Activated gamma-delta T cell treated with Interleukin-2 at 50 U/mL for 16 hours (primary cell): ENCODE measurements around the gene PNPLA1.

ENCODE experiments used
- DNase-seq: peaks from one replicate; pipeline ENCODE4 v3.0.0-alpha.2; 2020

Gene PNPLA1

GRCh38 chr6:36285797-36286196 lies 15.9 kb downstream of the PNPLA1 start:
- no peak for DNase-seq

DNA sequence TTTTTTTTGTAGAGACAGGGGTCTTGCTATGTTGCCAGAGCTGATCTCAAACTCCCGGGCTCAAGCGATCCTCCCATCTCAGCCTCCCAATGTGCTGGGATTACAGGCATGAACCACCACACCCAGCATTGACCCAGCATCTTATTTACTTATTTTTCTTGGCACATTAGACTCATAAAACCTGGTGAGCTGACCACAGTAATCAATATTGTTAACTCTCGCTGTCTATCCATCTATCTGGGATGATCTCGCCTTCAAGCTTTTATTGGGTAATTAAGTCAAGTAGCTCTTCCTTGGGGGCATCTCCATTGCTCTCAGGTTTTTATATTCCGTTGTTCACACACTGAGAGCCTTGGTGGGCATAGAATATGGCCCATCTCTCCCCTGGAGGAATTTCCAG lies 17.0 kb downstream of the PNPLA1 start:
- no peak for DNase-seq

GRCh38 chr6:36289281-36289878 lies 19.5 kb downstream of the PNPLA1 start:
- DNase-seq, result no peak

DNA sequence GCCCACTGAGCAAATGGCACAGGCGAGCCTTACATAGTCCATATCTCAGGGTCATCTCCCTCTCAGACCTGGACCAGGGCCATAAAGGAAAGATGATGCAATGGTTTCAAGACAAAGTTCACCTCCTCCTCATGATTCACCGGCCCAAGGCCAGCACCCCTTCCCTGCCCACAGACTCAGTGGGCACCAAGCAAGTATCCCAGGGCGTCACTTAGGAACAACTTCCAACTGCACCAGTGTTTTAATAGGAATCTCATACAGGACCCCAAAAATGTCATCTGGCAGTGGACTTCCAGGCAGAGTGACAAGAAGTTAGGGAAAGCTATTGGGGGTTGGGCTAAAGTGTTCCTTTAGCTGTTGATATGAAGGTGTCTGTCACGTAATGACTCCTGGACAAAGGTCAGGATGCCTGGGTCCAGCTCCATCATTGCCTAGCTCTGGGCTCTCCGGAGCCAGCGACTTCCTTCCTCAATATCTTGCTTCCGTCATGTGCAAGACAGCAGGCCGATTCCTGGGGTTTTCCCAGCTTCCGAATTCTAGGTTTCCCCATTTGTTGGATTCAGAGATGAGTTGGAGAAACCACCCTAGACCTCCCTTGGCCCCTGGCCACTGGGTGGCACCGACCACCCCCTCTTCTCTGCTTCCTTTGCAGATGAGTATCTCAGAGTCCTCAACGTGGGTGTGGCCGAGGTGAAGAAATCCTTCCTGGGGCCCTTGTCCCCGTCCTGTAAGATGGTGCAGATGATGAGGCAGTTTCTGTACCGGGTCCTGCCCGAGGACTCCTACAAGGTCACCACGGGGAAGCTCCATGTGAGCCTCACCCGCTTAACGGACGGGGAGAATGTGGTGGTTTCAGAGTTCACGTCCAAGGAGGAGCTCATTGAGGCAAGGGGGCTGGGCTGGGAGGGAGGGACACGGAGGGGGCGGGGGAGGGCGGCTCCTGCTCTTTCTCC lies 21.1 kb downstream of the PNPLA1 start:
- DNase-seq, result no peak

DNA sequence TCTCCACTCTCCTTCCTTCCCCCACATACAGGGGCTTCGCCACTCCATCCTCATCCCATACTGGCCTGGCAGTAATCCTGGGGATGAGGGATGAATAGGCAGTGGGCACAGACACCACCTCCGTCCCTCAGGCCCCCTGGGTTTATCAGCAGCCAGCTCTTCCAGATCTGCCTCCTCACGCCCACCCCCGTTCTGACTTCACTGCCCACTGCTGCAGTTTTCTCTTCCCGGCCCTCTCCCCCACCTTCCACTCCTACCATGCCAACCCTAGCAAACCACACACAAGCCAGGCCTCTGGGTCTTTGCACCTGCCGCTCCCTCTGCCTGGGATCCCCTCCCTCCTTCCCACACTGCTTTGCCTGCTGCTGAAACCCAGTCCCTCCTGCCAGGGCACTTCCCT lies 22.3 kb downstream of the PNPLA1 start:
- DNase-seq, result no peak

GRCh38 chr6:36296240-36296639 lies 26.4 kb downstream of the PNPLA1 start:
- no peak for DNase-seq

DNA sequence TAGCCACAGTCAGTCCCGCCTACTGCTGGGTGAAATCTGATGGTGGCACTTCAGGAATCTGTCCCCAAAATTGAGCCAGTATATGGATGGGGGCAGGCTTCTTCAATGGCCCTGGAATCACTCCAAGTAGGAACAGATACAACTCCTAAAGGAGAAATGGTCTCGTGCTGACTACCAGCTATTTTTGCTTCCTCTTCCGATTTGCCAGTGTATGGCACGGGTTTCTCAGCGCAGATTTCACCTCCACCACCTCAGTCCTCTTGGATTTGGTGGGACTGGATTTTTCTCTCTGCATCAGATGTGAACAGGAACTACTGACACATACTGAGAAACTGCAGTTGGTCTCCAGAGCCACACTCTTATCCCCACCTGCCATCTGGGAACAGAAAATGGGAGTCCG lies 27.2 kb downstream of the PNPLA1 start:
- no peak for DNase-seq

- no peak for DNase-seq
Observed at GRCh38 chr6:36297511-36297910, 27.7 kb downstream of the PNPLA1 start.

DNA sequence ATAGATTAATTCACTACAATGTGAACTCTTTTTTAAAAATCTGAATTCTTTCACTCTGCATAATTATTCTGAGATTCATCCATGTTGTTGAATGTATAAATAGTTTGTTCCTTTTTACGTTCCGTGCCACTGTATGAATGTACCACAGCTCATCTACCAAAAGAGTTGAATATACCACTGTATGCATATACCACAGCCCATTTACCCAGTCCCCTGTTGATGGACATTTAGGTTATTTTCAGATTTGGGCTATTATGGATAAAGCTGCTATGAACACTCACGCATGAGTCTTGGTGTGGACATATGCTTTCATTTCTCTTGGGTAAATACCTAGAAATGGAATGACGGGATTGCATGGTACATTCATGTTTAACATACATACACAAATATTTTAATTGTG lies 28.2 kb downstream of the PNPLA1 start:
- no peak for DNase-seq

- DNase-seq, result no peak
Observed at GRCh38 chr6:36301085-36301658, 31.3 kb downstream of the PNPLA1 start.

GRCh38 chr6:36301781-36302180 lies 31.9 kb downstream of the PNPLA1 start:
- DNase-seq, result no peak

DNA sequence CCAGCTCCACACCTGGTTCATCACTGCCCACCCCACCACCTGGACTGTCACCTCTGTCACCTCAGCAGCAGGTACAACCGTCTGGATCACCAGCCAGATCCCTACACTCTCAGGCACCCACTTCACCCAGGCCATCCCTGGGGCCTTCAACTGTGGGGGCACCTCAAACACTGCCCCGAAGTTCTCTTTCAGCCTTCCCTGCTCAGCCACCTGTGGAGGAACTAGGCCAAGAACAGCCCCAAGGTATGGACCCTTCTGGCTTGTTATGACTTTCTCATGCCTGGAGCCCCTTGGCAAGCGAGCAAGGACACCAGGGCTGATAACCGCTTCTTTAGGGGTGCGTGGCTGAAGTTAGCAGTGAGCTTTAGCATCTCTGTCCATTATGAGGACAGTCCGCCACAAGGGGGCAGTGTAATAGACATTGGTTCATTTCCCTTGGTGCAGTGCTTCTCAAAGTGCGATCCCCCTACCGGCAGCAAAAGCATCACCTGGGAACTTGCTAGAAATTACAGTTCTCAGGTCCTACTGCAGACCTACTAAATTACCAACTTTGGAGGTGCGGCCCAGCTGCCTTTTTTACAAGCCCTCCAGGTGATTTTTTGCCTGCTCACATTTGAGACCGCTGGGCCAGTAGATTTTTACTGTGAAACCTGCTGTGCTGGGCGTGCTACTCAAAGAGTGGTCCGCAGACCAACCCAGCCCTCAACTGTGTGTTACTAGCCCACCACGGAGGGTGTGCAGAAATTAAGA lies 32.5 kb downstream of the PNPLA1 start:
- DNase-seq, result peak; percentile 97

- DNase-seq, result no peak
Observed at GRCh38 chr6:36305885-36306284, 36.0 kb downstream of the PNPLA1 start.

DNA sequence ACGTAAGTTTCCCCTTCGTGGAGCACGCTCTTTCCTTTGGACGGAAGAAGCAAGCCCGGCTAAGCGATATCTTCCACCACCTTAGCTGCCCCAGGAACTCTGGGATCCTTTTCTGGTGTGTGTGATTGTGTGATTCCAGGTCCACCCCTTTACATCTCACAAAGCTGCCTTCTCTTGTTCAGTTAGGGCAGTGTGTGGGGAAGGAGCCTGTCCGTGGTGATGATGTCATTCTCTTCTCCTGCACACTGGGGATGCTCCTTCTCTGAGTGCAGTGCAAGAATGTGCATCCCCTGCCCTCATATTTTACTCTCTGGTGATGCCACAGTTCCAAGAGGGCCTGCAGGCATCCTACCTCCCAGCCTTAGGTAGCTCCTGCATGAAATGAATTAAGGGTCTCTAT lies 36.5 kb downstream of the PNPLA1 start:
- no peak for DNase-seq

DNA sequence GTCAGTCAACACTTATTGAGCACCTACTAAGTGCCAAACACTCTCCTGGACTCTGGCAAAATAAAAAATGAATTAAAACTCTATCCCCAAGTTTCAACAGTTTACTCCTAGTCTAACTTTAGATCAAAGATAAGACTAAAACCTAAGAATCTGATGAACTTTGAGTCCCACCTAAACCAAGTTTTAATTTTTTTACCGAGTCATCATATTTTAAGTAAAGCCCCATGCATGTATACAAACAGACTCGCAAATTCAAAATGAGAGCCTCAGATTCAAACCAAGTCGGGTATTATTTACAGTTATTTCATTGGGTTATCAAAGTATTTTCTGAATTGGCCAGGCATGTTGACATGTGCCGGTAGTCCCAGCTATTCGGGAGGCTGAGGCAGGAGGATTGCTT lies 38.7 kb downstream of the PNPLA1 start:
- no peak for DNase-seq

GRCh38 chr6:36309203-36309602 lies 39.3 kb downstream of the PNPLA1 start:
- DNase-seq, result no peak

GRCh38 chr6:36309900-36310299 lies 40.0 kb downstream of the PNPLA1 start:
- no peak for DNase-seq

DNA sequence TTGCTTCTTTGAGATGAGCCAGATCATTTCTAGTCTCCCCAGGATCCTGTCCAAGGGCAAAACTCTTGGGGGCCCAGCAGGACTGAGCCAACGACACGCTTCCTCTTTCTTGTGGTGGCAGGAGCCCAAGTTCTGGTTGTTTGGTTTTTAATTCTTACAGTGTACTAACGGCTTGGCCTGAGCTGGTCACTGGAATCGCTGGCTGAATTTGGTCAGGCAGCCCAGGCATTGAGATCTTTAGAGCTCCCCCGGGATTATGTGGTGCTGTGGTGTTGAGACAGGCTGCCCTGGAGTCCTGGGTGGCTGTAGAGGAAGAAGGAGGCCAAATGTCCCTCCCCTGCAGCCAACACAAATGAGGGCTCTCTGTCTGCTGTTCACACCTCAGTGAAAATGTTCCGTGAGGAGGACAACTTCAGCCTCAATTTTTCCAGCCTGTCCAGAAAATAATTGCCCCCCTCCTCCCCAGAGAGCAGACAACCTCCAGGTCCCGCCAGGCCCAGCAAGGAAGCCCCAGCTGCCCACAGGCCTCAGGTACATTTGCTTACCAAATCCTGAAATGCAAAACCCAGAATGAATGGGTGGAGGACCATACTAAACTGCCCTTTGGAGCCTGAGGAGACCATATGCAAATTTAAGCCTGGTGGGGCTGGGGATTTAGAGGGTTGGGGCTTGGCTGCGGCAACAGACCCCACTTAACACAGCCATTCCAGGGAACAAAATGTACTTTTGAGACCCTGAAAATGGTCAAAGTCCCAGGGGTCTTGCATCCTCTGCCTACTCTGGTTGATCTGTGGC lies 43.2 kb downstream of the PNPLA1 start:
- no peak for DNase-seq

- DNase-seq, result no peak
Observed at GRCh38 chr6:36313649-36313936, 43.7 kb downstream of the PNPLA1 start.

GRCh38 chr6:36314221-36315014 lies 44.6 kb downstream of the PNPLA1 start:
- no peak for DNase-seq

- no peak for DNase-seq
Observed at GRCh38 chr6:36315921-36316320, 46.1 kb downstream of the PNPLA1 start.

- no peak for DNase-seq
Observed at GRCh38 chr6:36317623-36318022, 47.8 kb downstream of the PNPLA1 start.
